HEK293T (cell line): ENCODE results near the gene ARHGDIB.

Experiments used
- ARNT ChIP-seq: fragments of 450-650 bp; IDR thresholded peaks from 2 replicates; pipeline ENCODE4 v1.6.1; 2017; ENCODE audit warnings: mild to moderate bottlenecking
- BHLHE40 ChIP-seq: fragments of 450-650 bp; IDR thresholded peaks from 2 replicates; pipeline ENCODE4 v1.6.1; 2016; ENCODE audit warnings: mild to moderate bottlenecking, moderate library complexity, borderline replicate concordance
- CTBP1 ChIP-seq: fragments of 450-650 bp; IDR thresholded peaks from 2 replicates; pipeline ENCODE4 v1.6.1; 2016; ENCODE audit warnings: borderline replicate concordance
- ELF4 ChIP-seq: fragments of 450-650 bp; IDR thresholded peaks from 2 replicates; pipeline ENCODE4 v1.6.1; 2017; ENCODE audit warnings: antibody characterized with exemption
- FOXK2 ChIP-seq: fragments of 450-650 bp; IDR thresholded peaks from 2 replicates; pipeline ENCODE4 v1.6.1; 2016; ENCODE audit warnings: mild to moderate bottlenecking
- FOXM1 ChIP-seq: fragments of 450-650 bp; IDR thresholded peaks from 2 replicates; pipeline ENCODE4 v1.6.1; 2017; ENCODE audit warnings: mild to moderate bottlenecking, borderline replicate concordance
- HDGF ChIP-seq: fragments of 450-650 bp; IDR thresholded peaks from 2 replicates; pipeline ENCODE4 v1.6.1; 2017; ENCODE audit warnings: antibody characterized with exemption, borderline replicate concordance
- NFRKB ChIP-seq: fragments of 450-650 bp; IDR thresholded peaks from 2 replicates; pipeline ENCODE4 v1.6.1; 2016; ENCODE audit warnings: mild to moderate bottlenecking, moderate library complexity
- SP1 ChIP-seq: fragments of 450-650 bp; IDR thresholded peaks from 2 replicates; pipeline ENCODE4 v1.6.1; 2017
- SUZ12 ChIP-seq: fragments of 450-650 bp; IDR thresholded peaks from 2 replicates; pipeline ENCODE4 v1.6.1; 2016; ENCODE audit warnings: mild to moderate bottlenecking

DNA sequence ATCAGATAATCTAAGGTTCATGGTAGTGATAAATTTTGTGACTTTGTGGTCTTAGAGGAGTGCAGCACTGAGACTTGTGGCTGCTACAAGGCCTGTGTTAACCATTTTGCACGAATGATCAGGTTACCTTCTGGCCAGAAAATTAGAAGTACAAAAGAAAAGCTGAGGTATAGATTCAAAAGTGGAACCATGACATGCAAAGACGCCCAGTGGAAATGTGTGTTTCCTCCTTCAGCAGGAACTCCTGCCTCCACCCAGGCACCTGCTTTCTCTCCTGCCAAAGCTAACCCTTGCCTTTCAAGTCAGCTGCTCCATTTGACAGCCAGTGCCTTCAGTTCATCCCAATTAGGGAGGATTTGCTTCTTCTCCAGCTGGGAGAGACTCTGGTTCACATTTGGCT lies 21.6 kb upstream of the ARHGDIB start:
- TF ChIP-seq CTBP1 (no peak), BHLHE40 (no peak), ELF4 (no peak), FOXM1 (no peak), SUZ12 (no peak), HDGF (no peak), SP1 (no peak), NFRKB (no peak), ARNT (no peak), FOXK2 (no peak)
